Suppressor macrophage treated with lipopolysaccharide for 1 hour (primary cell): ENCODE data around the gene MAML2.

Experiments used
- DNase-seq, 3 donors: peaks; one replicate each; pipeline ENCODE4 v3.0.0-alpha.2; 2020 to 2022

MAML2 gene

DNA sequence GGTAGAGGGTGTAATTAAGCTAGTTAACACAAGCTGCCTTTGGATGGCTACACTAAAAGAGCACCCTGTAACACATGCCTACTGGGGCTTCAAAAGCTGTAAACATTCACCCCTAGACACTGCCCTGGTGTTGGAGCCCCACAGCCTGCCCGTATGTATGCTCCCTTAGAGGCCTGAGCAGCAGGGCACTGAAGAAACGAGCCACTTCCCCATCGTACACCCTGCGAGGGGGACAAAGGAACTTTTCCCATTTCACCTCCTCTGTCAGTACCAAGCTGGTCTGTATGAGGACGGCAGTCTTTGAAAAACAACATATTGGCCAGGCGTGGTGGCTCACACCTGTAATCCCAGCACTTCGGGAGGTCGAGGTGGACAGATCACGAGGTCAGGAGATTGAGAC, 77.0 kb downstream of the MAML2 start:
- DNase-seq = no peak

DNA sequence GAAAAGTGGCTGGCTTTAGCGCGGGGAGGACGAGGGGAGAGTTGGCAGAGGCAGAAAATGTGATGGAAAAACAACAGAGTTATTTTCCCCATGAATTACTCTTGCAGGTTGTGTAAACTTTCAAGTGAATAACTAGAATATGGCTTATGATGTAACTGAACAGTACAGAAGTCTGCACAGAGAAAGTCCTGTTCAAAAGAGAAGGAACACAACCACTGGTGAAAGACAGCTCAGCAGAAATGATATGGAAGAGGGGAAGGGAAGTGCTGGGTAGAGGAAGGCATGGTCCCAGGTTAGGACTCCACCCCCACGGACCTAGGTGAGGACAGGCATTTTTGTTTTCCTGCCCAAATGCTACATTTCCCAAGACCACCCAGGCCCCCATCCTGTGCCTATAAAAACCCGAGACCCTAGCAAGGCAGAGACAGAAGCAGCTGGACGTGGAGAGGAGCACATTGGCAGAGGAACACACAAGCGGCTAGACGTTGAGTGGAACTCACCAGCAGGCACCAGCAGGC, 77.7 kb downstream of the MAML2 start:
- peak in 1 of 3 donors; percentile 53 for DNase-seq

DNA sequence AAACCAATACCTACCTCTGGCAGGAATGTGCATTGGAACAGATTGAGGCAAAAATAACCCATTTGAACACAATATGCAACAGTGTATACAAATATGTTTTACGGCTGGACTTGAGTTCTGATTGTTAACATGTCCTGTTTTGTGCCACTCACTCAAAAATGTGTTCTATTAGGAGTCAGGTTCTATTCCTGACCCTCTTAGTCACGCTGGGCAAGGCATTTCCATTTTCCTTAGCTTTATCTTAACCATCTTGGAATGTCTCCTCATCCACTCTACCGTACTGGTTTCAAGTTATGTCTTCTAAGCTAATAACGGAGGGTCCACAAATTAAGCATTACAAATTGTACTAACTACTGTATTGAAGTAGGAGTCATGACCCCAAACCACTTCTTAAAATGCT, 78.6 kb downstream of the MAML2 start:
- no peak for DNase-seq

DNA sequence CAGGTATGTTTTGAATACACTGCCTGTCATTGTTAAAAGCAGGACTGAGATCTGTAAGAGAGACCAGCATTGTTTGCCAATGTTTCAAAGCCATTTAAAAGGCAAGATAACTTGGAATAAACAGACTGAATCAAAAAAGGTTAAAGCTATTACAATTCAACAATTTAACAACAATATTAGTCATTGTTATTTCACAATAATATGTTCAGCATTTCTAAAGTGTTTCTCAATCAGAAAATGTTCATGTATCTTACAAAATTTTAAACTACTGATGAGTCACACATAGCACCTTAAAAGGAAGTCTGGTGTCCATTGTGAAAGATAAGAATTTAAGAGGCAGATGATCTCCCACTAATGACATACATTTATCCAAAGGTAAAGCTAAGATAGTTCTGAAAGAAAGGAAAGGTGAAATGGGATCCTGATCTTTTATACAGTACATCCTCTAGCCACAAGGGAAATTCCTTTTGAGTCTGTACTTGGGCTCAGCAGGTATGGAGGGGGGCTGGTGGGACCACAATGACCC, 79.7 kb downstream of the MAML2 start:
- DNase-seq = peak; percentile 49 to 96 (median 96)

DNA sequence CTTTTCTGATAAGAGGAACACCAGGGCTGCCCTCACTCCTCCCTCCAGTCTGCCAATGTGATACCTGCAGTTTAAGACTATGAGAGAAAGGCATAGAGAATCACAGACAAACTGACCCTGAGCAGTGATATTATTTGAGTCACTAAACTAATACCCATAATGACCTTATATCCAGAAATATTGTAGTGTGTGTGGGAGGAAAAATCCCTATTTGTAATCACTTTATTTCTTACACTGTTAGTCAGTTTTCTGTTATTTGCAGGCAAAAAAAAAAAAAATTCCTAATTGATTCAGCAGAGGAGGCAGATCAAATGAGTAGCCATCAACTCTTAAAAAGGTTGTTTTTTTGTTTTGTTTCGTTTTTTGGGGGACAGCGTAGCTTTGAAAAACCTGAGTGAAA, 82.5 kb downstream of the MAML2 start:
- peak; percentile 49 to 91 (median 84) for DNase-seq

DNA sequence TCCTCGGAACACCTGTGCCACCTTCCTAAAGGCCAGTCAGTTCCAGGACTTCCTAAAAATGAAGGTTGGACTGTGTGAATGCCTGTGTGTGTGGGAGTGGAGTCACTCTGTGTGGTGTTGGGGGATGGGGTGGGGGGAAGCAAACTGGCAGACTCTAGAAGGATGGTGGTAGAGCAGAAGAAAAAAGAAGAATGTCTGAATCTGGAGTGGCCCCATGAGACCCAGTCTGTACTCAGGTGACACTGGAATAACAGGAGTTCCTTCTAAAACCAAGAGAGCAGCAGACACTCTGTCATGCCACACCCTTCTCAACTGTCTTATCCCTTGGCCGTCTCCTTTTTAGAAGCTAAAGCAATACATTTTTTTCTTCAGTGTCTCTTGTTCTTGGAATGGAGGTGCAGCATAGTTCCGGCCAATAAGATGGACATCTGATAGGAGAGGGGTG, 82.9 kb downstream of the MAML2 start:
- DNase-seq = no peak

DNA sequence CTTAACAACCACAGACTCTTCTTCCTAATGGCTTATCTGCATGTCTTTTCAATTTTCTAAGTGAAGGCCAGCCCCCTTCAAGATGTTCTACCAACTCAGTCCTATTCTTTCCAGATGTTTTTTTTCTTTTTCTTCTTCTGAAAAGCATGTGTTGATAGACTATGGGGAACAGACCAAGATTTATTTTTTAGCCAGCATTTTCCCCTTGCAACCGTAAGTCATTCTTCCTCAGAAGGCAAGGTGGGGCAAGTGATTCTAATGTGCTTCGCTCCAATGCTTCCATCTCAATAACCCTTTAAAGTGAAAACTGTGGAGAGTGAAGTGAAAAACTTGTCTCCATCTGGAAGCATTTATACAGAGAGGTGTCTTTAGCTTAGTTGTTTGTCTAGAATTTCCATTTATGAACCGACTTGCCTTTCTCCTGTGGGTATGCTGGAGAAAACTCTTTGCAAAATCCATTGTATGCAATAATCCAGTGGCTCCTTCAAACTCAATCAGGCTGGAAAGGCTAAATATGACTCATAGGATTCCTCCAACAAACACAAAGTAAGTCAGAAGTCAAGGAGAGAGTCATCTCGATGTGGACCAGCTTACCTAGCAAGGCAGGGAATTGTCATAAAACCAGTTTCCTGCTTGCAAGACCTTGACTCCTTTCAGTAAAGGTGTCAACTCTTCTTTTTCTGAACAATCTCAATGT, 83.7 kb downstream of the MAML2 start:
- DNase-seq = peak in 2 of 3 donors; percentile 54 to 58

DNA sequence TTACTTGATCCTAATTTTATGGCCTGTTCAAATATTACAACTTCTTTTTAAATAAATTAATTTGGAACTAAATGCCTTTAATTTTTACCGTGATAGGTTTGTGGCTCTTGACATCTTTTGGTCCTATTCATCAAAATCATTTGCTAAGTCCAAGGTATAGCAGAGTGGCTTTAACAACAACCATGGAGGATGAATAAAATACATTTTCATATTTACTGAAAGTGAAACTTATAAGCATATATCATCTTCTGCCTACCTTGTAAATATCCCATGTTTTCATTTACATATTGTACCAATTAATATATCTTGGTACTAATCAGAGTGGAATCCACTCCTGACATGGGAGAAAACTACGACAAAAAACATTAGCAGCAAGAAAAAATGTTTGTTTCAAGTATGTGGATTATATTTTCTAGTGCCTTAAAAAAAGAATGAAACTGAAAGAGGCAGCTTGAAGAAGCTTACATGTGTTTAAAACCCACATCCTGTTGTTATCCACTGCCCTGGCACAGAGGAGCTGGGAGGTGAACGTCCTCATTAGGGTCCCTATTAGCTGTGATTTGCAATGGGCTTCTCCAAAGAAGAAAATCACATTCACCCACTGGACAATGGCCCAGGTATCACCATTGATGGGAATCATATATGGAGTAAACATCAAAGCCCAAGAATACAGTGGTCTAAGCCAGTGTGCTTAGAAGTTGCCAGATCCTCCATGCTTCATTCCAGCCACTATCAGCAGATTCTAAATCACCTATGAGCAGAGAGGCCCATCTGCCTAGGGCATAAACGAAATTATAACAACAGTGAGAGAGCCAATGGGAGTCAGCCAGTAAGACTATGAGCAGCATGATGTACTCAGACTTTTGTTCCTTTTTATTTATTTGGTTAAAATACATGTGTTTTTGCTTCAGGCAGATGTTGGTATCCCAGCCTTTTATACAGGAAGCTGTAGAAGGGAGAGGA, 84.7 kb downstream of the MAML2 start:
- DNase-seq = peak in 1 of 3 donors; percentile 47

DNA sequence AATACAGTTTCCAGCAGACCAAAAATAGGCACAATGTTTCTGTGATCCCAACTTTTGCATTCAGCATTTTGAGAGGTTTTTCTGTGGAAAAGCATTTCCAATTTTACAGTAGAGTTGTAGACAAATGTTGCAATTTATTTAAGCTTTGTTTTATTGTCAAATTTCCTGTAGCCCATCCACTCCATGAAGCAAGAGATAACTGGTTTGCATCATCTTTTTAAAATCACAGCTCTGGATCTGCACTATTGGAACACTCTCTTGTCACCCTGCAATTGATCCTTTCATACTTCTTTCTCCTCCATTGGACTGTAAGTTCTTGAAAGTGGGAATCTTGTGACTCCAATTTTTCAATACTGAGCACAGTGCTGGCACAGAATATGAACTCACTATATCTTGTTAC, 86.0 kb downstream of the MAML2 start:
- no peak for DNase-seq

DNA sequence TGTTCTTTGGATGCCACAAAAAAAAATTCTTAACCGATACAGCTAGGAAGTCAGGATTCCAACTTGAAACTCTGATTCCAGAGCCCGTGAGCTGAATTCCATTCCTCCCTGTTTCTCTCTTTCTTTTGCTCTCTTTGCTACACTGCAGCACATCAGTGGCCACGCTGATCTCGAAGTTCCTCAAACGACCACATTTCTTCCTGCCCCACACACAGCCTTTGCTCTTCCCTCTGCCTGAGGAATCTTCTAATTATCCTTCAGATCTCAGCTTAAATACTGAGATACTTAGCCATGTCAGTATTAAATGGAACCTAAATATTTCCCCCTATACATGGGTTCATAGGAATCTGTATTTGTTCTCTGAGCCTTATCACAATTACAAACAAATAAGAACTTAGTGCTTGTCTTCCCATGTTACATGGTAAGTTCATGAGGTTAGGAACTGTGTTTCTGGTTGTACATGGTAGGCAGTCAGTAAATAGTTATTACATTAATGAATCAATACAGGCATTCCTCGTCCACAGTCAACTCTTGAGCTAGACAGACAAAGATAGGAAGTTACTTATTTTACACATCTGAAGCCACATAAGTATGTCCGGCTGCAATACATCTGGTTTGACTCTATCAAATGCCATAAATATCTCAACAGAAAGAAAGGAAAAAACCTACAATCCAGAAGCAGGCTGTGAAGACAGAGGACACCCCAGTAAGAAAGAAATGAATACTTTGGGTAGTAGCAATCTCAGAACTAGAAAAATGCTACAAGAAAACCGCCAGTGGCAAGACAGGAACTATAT, 86.6 kb downstream of the MAML2 start:
- peak in 1 of 3 donors; percentile 50 for DNase-seq

DNA sequence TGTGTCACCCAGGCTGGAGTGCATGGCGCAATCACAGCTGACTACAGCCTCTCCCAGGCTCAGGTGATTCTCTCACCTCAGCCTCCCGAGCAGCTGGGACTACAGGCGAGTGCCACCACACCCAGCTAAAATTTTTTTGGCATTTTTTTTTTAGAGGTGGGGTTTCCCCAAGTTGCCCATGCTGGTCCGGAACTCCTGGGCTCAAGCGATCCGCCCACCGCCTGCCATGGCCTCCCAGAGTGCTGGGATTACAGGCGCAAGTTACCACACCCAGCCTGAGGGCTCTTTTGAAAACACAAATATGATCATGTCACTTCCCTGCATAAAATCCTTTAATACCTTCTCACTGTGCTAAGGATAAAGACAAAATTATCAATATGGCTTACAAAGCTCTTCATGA, 88.1 kb downstream of the MAML2 start:
- DNase-seq = peak; percentile 68 to 79 (median 75)

DNA sequence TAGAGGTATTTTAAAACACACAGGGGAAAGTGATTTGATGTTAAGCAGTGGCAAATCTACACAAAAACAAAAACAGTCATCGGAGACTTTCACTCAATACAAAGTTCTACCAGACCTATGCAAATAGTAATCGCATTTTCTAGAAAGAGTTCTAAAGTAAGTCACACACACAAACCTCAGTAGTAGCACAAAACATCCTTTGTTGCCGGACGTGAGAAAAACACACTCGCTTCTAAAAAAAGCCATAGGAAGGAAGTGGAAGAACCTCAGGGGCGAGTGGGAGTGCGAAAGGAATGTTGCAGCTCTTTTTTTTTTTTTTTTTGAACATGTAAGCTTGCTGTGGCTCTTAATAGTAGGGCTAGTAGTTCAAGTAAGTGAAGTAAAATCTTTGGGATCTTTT, 88.9 kb downstream of the MAML2 start:
- DNase-seq = peak; percentile 59 to 69 (median 65)

DNA sequence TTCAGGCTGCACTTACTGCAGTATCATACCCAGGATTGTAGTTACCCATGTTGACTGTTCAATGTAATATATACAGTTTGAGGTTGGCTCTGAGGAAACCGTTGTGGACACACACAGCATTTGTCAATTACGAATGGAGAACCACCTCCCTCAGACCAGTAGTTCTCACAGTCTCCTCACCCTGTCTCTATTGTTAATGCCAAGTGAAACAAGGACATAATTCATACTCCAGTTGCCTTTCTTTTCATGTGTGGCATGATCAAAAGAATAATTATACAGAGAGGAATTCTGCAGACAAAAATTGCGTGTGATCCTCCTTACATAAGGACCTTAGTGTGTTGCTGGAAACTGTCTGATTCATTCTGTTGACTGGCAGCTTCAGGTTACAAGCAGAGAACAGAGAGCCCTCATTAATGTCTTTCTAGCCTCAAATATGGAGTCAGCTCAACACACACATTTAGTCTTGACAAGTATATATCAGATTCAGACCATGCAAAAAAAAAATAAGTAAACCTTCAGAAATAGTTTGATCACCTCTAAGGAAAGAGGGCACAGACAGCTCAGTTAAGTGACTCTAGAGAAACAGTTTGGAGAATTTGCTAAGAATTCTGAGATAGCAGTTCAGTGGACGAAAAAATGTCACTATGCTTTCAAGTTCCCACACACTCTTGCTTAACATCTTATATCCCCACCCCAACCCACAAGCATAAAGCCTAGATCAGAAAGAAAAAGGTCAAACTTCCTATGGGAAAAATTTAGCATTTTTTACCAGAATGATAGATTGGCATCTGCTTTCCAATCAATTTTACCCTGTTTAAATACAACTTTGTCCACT, 96.1 kb downstream of the MAML2 start:
- no peak for DNase-seq

DNA sequence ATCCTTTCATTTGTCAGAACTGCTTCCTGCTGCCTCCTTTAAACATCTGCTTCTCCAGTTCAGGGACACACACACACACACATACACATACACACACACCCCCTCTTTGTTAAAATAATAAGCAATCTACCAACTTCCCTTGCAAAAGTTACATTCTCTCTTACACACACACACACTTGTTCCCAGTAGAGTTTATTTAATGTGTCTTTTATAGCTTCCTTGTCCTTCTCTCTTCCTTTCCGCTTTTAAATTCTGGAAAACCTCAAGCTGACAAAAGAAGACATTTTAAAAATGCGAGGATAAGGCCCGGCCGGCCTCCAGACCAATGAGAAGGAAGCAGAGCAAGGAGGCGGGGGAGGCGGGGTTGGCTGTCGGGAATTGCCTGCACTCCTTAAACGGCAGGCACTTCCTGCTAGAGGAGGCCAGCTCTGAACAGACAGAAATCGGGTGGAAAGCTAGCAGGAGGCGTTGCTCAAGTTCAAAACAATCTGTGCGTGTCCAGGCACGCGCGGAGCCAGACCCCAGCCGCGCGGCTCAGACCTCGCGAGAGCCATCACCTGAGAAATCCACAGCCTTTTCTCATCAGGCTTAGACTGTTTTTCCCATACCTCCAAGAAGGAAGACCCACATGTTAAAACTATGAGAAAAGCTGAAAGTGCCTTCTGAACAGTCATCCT, 99.9 kb downstream of the MAML2 start:
- DNase-seq = peak; percentile 90 to 94 (median 94)

DNA sequence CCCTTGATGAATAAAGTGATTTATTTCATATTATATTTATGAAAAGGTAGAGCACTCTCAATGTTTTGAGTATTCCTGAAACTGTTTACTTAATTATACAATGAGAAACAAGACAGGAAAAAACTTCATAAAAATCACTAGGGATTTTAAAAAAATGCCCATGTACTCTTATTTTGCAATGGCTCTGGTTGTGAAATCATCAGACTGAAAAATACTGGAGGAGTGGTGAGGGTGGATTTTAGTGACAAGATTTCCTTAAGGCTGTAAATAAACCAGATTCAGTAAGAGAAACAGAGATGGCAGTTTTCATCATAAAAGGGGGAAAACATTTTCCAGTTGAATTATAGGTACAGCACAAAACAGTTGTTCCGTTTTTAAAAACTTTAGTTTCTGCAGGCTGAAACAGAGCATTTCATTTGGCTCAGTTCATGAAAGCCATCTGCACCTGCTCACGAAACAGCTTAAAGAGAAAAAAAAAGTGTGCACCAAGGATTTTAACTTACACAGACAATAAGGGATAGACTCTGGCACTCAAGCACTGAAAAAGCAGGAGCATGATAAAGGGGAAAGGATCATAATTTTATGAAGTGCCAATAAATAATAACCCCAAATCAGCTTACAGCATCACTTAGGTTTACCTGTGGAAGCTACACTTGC, 100.7 kb downstream of the MAML2 start:
- DNase-seq = peak; percentile 62 to 91 (median 89)

DNA sequence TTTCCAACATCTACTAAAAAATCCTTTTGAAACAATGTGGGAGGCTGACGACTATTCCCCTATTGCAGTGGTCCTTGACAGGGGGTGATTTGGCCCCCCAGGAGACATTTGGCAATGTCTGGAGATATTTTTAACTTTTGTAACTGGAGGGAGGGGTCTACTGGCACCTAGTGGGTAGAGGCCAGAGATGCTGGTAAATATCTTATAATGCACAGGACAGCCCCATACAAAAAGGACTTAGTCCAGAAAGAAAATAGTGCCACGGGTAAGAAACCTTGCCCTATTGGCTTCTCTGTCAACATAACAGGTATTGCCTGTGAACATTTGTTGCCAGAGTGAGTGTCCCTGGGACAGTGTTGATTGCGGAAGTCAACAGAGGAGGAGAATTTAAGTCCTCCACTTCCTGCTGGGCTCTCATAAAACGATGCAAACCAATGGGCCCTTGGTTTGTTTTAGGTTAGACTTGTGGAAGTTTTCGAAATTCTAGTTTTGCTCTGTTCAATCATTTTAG, 101.6 kb downstream of the MAML2 start:
- no peak for DNase-seq

DNA sequence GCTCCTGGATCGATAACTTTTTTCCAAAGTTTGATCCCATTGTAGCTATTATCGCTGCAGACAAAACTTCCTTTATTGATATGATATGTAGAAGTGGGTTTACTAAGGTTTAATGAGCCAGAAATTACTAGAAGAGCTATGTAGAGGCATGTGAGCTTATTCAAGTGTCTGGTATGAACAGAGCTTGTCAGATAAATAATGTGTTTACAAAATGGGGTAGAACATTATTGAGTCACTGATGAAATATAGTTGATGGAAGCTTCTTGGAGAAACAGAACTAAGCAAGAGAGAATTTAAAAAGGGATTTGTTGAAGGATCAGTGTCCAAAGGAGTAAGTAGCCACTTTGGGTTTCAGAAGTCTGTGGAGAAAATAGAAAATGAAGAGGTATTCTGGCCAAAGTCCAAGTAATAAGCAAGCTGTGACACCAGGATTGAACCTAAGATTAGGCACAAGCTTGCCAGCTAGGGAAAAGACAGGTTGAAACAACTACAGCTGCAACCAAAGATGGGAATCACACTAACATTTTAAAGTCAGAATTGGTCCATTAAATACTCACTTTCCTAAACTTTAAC, 104.3 kb downstream of the MAML2 start:
- no peak for DNase-seq

DNA sequence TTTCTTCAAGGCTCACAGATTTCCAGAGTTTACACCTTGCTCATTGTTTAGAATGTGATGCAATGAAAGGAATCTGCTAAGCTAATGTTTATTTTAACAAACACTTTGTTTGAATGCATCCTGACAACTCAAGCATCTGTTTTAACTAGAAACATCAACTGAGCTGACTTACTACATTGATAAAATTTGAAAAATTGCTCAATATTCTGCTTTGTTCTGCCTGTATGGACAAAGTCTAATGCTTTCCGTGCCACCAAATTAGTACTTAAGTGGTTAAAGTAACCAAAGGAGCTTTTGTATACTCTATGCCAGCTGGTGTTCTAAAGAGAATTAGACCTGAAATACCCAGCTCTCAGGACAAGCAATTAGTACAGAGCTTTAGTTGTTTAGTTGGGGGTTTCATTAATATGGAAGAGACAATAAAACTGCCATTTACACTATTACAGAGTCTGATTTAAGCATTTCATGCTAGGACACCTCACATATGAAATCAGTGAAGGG, 105.2 kb downstream of the MAML2 start:
- DNase-seq = no peak

DNA sequence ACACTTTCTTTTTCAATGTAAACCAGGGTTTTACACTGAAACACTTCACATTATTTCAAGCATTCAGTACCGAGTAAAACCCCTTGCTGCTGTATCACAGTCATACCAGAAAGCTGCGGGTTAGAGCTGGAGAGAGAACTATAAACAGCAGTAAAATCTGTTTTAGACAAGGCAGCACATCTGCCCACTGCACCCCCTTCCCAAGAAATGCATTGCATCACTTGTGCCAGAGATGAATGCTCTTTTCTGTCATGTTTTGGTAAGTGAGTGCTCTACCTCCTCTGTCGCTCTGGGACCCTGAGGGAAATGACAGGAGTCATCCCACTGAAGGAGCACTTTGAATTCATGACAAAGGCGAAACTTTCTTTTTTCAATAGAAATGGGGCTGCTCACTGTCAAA, 107.2 kb downstream of the MAML2 start:
- DNase-seq = no peak
